ENCODE data around the gene RIMS4. TPM values are rescaled to one million over a fixed set of nuclear protein-coding genes. Genes with fewer than 3 reads are reported as not detected.
A peak's percentile ranks its signal among the peaks of the same experiment; 100 is the strongest.

The RIMS4 gene
- polyA plus RNA-seq, 3 donors, result not detected

- Histone ChIP-seq H2AFZ (ENCODE audit: insufficient read depth, low read depth, low read length, poor library complexity, severe bottlenecking) (no peak overlapping the region), H3K4me3 (replicated peaks in 1 of 3; ENCODE audit: low read depth in 2 of 3, low read length in 3 of 3) (no peak overlapping the region), H3K36me3 (replicated peaks in 1 of 2; ENCODE audit: control insufficient read depth in 1 of 2, insufficient read depth in 2 of 2, low read length in 2 of 2) (no peaks in the 10 kb centered on the region), H4K20me1 (ENCODE audit: insufficient read depth, low read length) (no peaks in the 10 kb centered on the region), H3K9me3 (replicated peaks in 1 of 2; ENCODE audit: control insufficient read depth in 1 of 2, insufficient read depth in 1 of 2, low read length in 2 of 2) (no peaks in the 10 kb centered on the region), H3K4me1 (ENCODE audit: control insufficient read depth in 1 of 2, insufficient read depth in 2 of 2, low read length in 2 of 2) (peaks cover 6 to 7% of the 10 kb centered on the region in 2 donors), H3K27ac (ENCODE audit: low read depth in 1 of 2, low read length in 2 of 2) (no peak overlapping the region), H3K9ac (ENCODE audit: insufficient read depth, low read length, poor library complexity, severe bottlenecking) (no peak overlapping the region), H3K27me3 (ENCODE audit: control insufficient read depth in 2 of 2, insufficient read depth in 2 of 2, low read length in 2 of 2) (no peaks in the 10 kb centered on the region), H3K4me2 (replicated peaks; ENCODE audit: extremely low read depth, low read length, poor library complexity, severe bottlenecking) (no peak overlapping the region), H3K79me2 (ENCODE audit: insufficient read depth, low read length) (no peaks in the 10 kb centered on the region)
- Mint-ChIP-seq H3K4me1 (peaks cover 15% of the 10 kb centered on the region), H3K27me3 (ENCODE audit: low read depth in 3 of 3) (peaks cover 0 to 6% (median 2%) of the 10 kb centered on the region in 3 donors), H3K9me3 (peaks cover 4 to 11% (median 8%) of the 10 kb centered on the region in 7 donors), H3K36me3 (no peaks in the 10 kb centered on the region), H3K27ac (no peak overlapping the region), H3K4me3 (no peak overlapping the region)
- no peak for TF ChIP-seq CTCF (IDR thresholded peaks at IDR 0.05)
- intact Hi-C loops (cut with micrococcal nuclease), result loop anchor here (5.0 to 10.0 kb wide), 2 partner anchors 45 to 518 kb away; partner anchors contain the start of gene OSER1 (in 2 of the 2)
- 67% methylated on average over 4 of the region's 6 CpGs for WGBS (ENCODE audit: insufficient coverage)
- DNase-seq, result no peak
Measured at GRCh38 chr20:44732327-44732726, 78.0 kb downstream of the RIMS4 start.

GRCh38 chr20:44731657-44732056, 78.7 kb downstream of the RIMS4 start:
- Histone ChIP-seq H3K4me1 (ENCODE audit: control insufficient read depth in 1 of 2, insufficient read depth in 2 of 2, low read length in 2 of 2) (peaks cover 6 to 7% of the 10 kb centered on the region in 2 donors), H3K79me2 (ENCODE audit: insufficient read depth, low read length) (no peaks in the 10 kb centered on the region), H2AFZ (ENCODE audit: insufficient read depth, low read depth, low read length, poor library complexity, severe bottlenecking) (peak overlapping the region; percentile 26), H3K9ac (ENCODE audit: insufficient read depth, low read length, poor library complexity, severe bottlenecking) (no peak overlapping the region), H3K4me3 (replicated peaks in 1 of 3; ENCODE audit: low read depth in 2 of 3, low read length in 3 of 3) (no peak overlapping the region), H3K9me3 (replicated peaks in 1 of 2; ENCODE audit: control insufficient read depth in 1 of 2, insufficient read depth in 1 of 2, low read length in 2 of 2) (no peaks in the 10 kb centered on the region), H3K27me3 (ENCODE audit: control insufficient read depth in 2 of 2, insufficient read depth in 2 of 2, low read length in 2 of 2) (no peaks in the 10 kb centered on the region), H4K20me1 (ENCODE audit: insufficient read depth, low read length) (no peaks in the 10 kb centered on the region), H3K27ac (ENCODE audit: low read depth in 1 of 2, low read length in 2 of 2) (no peak overlapping the region), H3K4me2 (replicated peaks; ENCODE audit: extremely low read depth, low read length, poor library complexity, severe bottlenecking) (no peak overlapping the region), H3K36me3 (replicated peaks in 1 of 2; ENCODE audit: control insufficient read depth in 1 of 2, insufficient read depth in 2 of 2, low read length in 2 of 2) (no peaks in the 10 kb centered on the region)
- Mint-ChIP-seq H3K27ac (no peak overlapping the region), H3K27me3 (ENCODE audit: low read depth in 3 of 3) (peaks cover 0 to 6% (median 2%) of the 10 kb centered on the region in 3 donors), H3K9me3 (peaks cover 0 to 6% (median 4%) of the 10 kb centered on the region in 7 donors), H3K36me3 (no peaks in the 10 kb centered on the region), H3K4me1 (peaks cover 13% of the 10 kb centered on the region), H3K4me3 (no peak overlapping the region)
- 91% methylated on average over 7 of the region's 8 CpGs for WGBS (ENCODE audit: insufficient coverage)
- DNase-seq, result no peak
- TF ChIP-seq CTCF (IDR thresholded peaks at IDR 0.05), result no peak
- intact Hi-C loops (cut with micrococcal nuclease), result loop anchor here (5.0 to 10.0 kb wide), 2 partner anchors 44 to 517 kb away; partner anchors contain the start of gene OSER1 (in 2 of the 2)

Measured in CD14-positive monocyte (primary cell).